ES-I3 (cell line): Measurements from ENCODE around the gene NLGN4Y.

ENCODE experiments used
- H3K36me3 ChIP-seq: 2 replicates; pipeline ENCODE4 v1.6.1; 2013; ENCODE audit warnings: mild to moderate bottlenecking, low read length, control low read depth, moderate library complexity; ENCODE audit not compliant: insufficient read depth
- H3K4me1 ChIP-seq: 2 replicates; pipeline ENCODE4 v1.6.1; 2013; ENCODE audit warnings: mild to moderate bottlenecking, control low read depth, low read length; ENCODE audit not compliant: insufficient read depth
- H3K9ac ChIP-seq: 2 replicates; pipeline ENCODE4 v1.6.1; 2013; ENCODE audit warnings: low read depth, mild to moderate bottlenecking, low read length, moderate library complexity
- H3K9me3 ChIP-seq: 2 replicates; pipeline ENCODE4 v1.6.1; 2013; ENCODE audit warnings: mild to moderate bottlenecking, low read length, moderate library complexity; ENCODE audit not compliant: control insufficient read depth, insufficient read depth

The NLGN4Y gene

DNA sequence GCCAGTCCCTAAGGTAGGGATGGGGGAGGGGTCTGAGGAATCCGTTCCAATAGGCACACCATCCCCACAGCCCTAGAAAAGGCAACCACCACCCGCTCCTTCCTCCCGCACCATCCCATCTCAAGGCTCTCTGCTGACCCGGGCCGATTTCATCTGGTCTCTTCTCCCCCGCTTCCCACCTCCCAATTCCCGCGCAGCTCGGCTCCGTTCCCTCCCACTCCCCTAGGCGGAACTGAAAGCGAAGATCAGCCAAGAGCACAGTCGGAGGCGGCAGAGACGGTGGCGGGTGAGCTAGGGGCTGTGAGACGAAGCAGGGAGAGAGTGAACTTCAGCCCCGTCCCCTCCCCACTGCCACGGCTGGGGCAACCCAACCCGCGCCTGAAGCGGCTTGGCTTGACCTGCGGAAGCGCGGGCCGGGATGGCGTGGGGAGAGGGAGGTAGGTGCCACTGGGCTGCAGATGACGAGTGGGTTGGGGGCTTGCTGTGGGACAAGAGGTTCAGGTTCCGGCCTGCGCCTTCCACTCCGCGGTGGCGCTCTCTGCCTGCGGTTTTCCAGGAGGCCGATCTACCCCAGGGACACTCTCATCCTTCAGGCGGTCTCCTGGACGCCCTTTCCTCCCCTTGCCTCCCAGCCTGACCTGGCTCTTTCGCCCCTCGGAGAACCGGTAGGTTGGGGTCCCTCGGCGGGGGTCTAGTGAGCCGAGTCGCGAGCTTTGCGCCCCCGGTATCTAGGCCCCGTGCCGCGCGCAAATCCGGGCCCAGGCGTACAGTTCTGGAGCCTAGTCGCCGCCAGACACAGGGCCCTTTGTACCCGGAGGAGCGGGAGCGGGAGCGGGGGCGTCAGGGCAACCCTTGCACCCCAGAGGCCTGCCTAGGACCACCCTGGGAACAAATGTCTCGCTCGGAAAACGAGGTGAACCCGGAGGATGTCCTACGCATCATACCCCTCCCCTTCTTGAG lies at the start of gene NLGN4Y:
TSS of gene NLGN4Y (plus strand) at position 258 of the 960 bp plus-strand sequence. CDS start 97,591 bp downstream, outside the sequence.
- Histone ChIP-seq H3K36me3 (no peaks in the 10 kb centered on the region), H3K9ac (no peak within 1 kb of the TSS), H3K9me3 (no peaks in the 10 kb centered on the region), H3K4me1 (no peaks in the 10 kb centered on the region)

DNA sequence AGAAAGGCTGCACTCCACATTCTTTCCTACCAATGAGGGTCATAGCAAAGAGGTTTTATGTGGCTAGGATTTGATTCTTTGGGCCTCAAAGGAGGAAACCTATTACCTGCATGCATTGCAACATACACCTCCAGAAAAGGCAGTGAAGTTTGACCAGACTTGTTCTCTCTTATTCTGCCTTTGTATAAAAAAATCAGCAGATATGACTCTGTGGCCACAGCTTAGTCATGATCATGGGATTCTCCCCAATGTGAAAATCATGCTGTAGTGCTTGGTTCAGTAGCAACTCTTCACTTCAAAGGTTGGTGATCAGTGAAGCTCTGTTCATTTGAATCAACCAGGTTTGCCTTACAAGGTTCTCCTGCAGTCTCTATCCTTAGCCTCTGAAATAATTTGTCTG lies 38.4 kb upstream of the NLGN4Y start:
- Histone ChIP-seq H3K4me1 (no peaks in the 10 kb centered on the region), H3K36me3 (no peaks in the 10 kb centered on the region), H3K9ac (no peak overlapping the region), H3K9me3 (no peaks in the 10 kb centered on the region)

GRCh38 chrY:14490226-14490625 lies 34.1 kb upstream of the NLGN4Y start:
- H3K9me3 ChIP-seq, result no peaks in the 10 kb centered on the region
- no peaks in the 10 kb centered on the region for H3K36me3 ChIP-seq
- H3K4me1 ChIP-seq, result no peaks in the 10 kb centered on the region
- no peak overlapping the region for H3K9ac ChIP-seq

DNA sequence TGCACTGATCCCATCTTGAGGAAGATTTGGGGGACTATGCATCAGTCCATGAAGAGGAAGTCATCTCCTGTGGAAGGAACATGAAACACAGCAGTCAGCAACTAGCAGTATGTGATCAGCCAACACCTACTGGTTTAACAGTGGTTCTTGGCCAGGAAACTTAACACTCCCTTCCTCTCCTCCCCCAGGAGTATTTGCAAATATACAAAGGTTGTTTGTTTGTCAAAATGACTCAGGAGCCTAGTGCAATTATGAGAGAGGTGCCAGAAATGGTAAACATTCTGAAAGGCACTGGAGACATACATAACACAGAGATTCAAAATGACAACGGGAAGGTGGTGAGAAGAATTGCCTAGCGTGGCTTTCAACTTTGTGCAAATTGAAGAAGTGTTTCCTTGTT lies 26.3 kb upstream of the NLGN4Y start:
- no peak overlapping the region for H3K9ac ChIP-seq
- H3K9me3 ChIP-seq, result no peaks in the 10 kb centered on the region
- H3K36me3 ChIP-seq, result no peaks in the 10 kb centered on the region
- no peaks in the 10 kb centered on the region for H3K4me1 ChIP-seq

DNA sequence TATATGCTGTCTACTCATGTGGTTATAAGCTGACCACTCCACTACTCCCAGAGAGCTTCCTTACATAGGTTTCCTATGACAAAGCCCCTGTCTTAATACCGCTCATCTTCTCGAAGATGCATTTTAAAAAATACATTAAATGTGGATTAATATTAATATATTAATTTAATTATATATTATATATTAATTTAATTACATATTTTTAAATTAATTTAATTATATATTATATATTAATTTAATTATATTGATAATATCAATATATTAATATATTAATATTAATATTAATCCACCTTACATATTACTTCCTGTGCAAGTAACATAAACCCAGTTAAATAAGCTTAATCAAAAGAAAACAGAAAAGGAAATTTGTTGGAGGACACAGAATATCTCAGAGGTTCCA lies 19.7 kb upstream of the NLGN4Y start:
- Histone ChIP-seq H3K9ac (no peak overlapping the region), H3K4me1 (no peaks in the 10 kb centered on the region), H3K9me3 (no peaks in the 10 kb centered on the region), H3K36me3 (no peaks in the 10 kb centered on the region)

DNA sequence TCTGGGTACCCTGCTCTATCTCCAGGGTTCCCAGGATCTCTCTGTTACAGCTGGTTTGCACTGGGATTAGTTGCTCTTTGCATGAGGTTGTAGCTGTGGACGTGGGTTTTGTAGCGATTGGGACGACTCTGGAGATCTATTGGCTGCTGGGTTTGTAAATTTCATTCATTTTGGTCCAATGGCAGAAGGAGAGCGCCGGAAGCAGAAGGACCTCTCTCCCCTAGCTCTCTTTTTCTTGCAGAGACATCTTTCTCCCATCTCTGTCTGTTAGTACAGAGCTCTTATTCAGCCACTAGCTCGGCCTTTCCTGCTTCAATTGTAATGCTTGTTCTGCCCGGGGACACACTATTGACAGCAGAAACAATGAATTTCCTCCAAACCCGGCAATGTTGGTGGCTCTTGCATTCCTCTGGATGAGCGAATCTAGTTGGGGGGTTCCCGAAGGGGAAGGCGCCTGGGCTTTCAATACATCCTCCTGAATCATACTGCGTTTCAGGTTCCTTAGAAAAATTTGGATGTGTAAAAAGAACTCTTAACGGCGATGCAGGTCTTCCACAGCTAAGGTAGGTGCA lies 1.9 kb upstream of the NLGN4Y start:
- Histone ChIP-seq H3K9ac (no peak overlapping the region), H3K4me1 (no peaks in the 10 kb centered on the region), H3K9me3 (no peaks in the 10 kb centered on the region), H3K36me3 (no peaks in the 10 kb centered on the region)

GRCh38 chrY:14523491-14524271 lies 648 bp upstream of the NLGN4Y start:
- no peaks in the 10 kb centered on the region for H3K36me3 ChIP-seq
- H3K9me3 ChIP-seq, result no peaks in the 10 kb centered on the region
- no peak overlapping the region for H3K9ac ChIP-seq
- no peaks in the 10 kb centered on the region for H3K4me1 ChIP-seq

GRCh38 chrY:14525315-14525714 lies 986 bp downstream of the NLGN4Y start:
- H3K9ac ChIP-seq, result no peak overlapping the region
- H3K4me1 ChIP-seq, result no peaks in the 10 kb centered on the region
- H3K9me3 ChIP-seq, result no peaks in the 10 kb centered on the region
- H3K36me3 ChIP-seq, result no peaks in the 10 kb centered on the region

GRCh38 chrY:14528361-14528760 lies 4.0 kb downstream of the NLGN4Y start:
- H3K9ac ChIP-seq, result no peak overlapping the region
- H3K9me3 ChIP-seq, result no peaks in the 10 kb centered on the region
- no peaks in the 10 kb centered on the region for H3K4me1 ChIP-seq
- H3K36me3 ChIP-seq, result no peaks in the 10 kb centered on the region

GRCh38 chrY:14536703-14537102 lies 12.4 kb downstream of the NLGN4Y start:
- Histone ChIP-seq H3K4me1 (no peaks in the 10 kb centered on the region), H3K36me3 (no peaks in the 10 kb centered on the region), H3K9ac (no peak overlapping the region), H3K9me3 (no peaks in the 10 kb centered on the region)

DNA sequence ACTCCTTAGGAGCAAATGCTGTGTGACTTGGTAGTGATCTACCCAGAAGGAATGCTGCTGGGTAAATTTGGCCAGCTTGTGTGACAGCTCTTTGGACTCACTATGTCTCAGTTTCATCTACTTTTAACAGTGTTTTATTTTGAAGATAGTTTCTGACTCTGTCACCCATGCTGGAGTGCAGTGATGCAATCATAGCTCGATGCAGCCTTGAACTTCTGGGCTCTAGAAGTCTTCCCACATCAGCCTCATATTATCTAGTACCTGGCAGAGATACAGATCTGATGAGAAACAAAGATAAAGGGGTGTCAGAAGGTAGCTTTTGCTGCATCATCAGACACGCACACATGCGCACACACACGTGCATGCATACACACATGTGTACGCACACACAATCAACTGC lies 19.2 kb downstream of the NLGN4Y start:
- Histone ChIP-seq H3K4me1 (no peaks in the 10 kb centered on the region), H3K36me3 (no peaks in the 10 kb centered on the region), H3K9ac (no peak overlapping the region), H3K9me3 (no peaks in the 10 kb centered on the region)

DNA sequence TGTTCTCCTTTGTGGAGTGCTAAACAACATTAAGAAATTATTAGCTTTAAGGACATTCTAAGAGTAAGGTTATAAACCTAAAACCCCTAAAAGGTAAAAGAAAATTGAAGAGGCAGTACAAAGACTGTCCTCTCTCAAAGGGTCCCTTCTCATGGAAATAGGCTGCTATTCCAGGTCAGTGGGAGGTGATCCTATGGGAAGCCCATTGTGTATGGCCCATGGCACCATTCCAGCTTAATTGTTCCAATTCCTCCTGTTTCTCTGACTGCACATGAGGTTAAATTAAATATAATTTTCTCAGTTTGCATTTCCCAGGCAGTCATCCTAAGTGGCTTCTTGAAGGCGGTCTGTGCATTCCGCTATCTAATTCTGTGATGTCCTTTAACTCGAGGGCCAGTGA lies 57.0 kb downstream of the NLGN4Y start:
- H3K36me3 ChIP-seq, result no peaks in the 10 kb centered on the region
- H3K9me3 ChIP-seq, result no peaks in the 10 kb centered on the region
- H3K4me1 ChIP-seq, result no peaks in the 10 kb centered on the region
- no peak overlapping the region for H3K9ac ChIP-seq

DNA sequence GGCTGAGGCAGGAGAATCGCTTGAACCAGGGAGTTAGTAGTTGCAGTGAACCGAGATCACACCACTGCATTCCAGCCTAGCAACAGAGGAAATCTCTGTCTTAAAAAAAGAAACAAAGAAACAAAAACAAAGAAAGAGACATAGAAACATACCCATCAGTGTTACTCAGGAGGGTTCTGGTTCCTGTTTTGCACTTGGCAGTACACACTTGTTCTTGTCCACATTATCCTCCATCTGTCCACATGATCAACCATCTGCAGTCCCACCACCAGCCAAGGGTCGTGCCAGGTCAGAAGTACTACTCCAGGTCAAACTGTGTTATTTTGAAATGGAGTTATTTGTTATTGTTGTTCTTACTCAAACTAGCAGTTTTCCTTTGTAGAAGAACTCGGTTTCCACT lies 62.4 kb downstream of the NLGN4Y start:
- H3K36me3 ChIP-seq, result no peaks in the 10 kb centered on the region
- H3K4me1 ChIP-seq, result no peaks in the 10 kb centered on the region
- H3K9ac ChIP-seq, result no peak overlapping the region
- H3K9me3 ChIP-seq, result no peaks in the 10 kb centered on the region

DNA sequence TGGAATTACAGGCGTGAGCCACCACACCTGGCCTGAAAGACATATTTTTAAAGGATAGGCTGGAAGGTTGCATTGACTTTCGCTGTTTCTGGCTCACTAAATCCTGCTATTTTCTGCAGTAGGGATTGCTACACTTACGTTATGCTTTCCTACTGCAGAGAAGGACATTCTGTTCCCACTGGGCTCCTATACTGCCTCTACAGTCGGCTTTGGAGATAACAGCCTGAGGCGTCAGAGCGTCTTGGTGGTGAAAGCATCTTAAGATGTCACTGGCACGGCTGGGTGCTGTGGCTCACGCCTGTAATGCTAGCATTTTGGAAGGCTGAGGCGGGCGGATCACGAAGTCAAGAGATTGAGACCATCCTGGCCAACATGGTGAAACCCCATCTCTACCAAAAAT lies 77.0 kb downstream of the NLGN4Y start:
- Histone ChIP-seq H3K4me1 (no peaks in the 10 kb centered on the region), H3K9me3 (no peaks in the 10 kb centered on the region), H3K36me3 (no peaks in the 10 kb centered on the region), H3K9ac (no peak overlapping the region)
